Hindlimb muscle (tissue), 1 donor: ENCODE results near the gene CRMP1. TPM values are rescaled to one million over a fixed set of nuclear protein-coding genes. Genes with fewer than 3 reads are reported as not detected.

Source experiments
- DNase-seq: peaks from one replicate; pipeline ENCODE4 v3.0.0-alpha.2; 2013
- polyA plus RNA-seq: library from polyadenylated mRNA; unstranded; fragments of 120-200 nt; gene quantifications from one replicate; pipeline ENCODE4 v1.2.1, GENCODE V29; 2013; ENCODE audit not compliant: insufficient read length

Gene CRMP1
- polyA plus RNA-seq = 18.8 TPM

DNA sequence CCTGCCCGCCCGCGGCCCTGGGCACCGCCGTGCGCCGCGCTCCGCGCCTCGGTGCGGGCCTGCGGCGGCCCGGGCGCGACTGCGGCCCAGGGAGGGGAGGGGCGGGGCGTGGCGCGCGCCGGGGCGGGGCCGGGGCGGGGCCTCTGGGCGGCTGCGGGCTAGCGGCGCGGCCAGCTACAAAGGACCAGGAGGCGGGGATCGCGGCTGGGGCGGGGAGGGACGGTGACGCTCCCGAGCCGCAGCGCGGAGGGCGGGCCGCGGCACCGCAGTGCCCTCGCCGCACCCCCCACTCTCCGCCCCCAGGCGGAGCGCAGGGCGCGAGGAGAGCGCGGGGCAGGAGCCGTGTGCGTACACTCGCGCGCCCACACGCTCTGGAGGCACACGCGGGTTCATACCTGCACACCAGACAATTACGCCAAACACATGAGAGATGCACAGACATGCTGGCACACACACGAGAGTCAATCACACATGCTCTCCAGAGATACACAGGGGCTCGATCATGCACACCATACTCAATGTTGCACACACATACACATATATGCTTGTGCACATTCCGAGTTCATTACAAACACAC lies at the start of gene CRMP1:
TSS of gene CRMP1 (minus strand) at position 83 of the 577 bp plus-strand sequence. CDS start 117 bp downstream, outside the sequence.
- no peak for DNase-seq

- no peak for DNase-seq
These were observed 48.7 kb upstream of the CRMP1 start for GRCh38 chr4:5941601-5942000.

GRCh38 chr4:5940470-5941203 lies 47.8 kb upstream of the CRMP1 start:
- no peak for DNase-seq

DNA sequence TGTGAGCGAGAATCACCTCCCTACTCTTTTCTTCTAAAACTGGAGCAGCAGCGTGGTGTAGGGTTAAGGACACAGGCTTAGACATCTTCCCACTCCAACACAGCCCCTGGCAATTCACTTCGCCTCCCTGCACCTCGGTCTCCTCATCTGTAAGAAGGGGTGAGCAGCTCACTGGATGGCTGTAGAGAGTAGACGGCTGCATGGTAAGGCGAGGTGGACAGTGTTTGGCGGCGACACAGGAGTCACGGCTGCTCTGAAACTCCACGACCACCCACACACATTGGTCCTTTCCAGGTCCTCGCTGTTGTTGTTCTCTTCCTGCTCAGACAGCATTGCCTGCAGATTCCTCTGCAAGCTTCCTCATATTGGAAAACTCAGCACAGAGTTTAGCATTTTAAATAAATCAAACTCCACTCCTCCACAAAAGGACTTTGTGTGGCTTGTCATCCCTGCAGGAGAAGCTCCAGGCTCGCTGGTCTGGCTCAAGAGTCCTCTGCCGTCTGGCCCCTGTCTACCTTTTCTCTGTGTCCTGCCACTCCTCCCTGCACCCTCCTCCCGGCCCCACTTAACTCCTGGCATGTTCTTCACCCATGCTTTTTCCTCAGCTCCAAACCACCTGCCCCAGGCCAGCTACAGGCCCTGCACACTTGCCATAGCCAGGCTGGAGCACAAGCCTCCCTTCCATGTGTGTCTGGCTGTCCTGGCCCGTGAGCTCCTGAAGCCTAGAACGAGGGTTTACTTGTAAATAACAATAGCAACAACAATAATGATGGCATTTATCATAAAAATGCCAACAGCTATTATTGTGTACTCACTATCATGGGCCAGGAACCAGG lies 41.3 kb upstream of the CRMP1 start:
- no peak for DNase-seq

DNA sequence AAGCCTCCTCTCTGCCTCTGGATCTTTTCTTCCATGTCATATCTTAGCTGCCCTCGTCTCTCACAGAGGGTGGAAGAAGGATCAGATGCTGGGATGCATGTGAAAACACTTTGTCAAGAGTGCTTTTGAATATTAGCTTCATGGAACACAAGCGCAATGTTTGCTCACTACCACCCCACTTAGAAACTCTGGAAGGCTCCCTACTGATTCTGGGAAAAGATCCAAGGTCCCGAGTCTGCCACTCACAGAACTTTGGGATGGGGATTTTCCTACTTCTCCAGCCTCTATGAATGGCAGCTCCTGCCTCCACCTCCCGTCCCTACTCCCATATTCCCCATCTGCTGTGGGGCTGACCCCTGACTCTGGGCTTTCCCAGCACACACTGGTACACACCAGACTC lies 40.2 kb upstream of the CRMP1 start:
- DNase-seq = no peak

GRCh38 chr4:5932035-5932568 lies 39.2 kb upstream of the CRMP1 start:
- no peak for DNase-seq

- no peak for DNase-seq
These were observed 38.6 kb upstream of the CRMP1 start for GRCh38 chr4:5931526-5931925.

DNA sequence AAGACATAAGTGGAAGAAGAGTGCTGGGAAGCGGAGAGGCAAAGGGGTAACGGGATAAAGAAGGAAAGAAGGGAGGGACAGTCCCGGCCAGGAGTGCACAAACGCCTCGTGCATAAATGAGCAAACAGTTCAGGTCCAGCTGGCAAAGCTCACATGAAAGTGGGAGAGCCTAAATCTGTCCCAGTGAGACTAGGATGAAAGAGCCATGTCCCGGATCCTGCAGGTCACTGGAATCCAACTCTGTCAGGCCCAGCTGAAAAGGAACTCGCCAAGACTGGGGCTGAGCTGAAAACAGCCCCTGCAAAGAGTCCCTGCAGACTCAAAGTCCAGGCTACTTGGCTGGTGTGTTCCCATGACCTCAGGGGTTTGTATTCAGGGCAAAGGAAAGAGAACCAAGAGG lies 38.0 kb upstream of the CRMP1 start:
- no peak for DNase-seq

DNA sequence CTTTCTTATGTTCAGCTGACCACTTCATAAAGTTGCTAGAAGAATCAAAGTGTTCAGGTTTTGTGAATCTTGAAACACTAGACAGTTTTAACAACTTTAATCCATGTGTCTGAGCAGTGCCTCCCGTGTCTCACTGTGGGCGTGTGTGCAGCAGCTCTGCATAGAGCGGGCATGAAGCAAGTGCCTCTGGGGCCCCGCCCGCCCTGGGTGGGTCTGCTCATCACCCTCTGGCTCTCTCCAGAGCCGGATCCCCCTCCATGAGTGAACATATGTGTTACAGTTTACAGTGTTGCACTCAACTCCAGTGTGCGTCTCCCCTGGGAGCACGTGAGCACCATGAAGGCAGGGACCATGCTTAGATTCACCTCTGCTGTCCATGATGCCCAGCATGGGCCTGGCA lies 37.6 kb upstream of the CRMP1 start:
- no peak for DNase-seq

DNA sequence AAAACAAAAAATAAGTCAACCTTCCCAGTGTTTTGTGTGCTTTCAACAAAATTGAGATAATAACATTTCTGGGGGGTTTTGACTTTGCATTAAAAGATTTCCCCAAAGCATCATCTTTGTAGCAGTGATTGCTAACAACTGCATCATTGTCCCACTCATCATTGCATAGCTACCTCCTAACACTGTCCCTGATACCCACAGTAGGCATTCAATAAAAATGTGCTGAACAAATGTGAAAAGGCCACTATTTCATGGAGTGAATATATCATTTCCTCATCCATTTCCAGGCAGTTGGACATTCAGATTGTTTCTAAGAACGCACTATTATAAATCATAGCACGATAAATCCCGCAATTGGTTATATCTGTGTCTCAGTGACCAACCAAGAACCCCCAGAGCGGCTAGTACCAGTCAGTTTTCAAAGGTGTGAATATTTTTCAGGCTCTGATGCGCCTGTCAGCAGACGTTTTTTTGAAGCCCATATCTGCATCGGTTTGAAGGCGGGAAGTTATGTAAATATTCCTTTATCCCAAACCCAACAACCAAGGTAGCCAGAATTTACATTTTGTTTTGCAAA lies 36.0 kb upstream of the CRMP1 start:
- DNase-seq = no peak

DNA sequence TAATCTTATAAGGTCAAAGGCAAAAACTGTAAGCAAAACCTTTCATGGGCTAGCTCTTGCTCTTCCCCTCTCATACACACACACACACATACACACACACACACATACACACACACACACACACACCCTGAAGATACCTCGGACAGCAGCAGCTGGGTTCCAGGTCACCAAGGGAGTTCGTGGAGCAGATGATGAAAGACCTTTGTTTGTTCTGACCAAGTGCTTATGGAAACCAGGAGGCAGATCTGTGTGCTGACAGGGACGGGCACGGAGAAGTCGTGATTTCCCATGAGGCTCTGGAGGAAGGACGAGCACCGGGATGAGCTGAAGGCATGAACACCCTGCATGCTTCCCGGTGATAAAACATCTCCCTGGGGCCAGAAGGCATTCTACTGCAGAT lies 35.4 kb upstream of the CRMP1 start:
- no peak for DNase-seq

DNA sequence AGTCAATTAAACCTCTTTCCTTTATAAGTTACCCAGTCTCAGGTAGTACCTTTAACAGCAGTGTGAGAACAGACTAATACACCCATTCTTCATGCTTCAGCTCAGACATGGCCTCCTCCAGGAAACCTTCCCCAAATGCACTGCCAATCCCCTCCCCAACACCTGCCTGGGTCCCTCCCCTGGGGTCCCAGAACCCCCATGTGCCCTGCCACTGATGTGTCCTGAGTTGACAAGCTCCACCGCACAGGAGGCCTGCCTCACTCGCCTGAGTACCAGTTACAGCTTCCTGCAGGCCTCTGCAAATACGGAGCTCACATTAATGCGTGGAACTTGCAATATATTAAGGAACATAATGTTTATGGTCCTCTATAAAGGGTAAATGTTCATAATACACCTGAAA lies 34.9 kb upstream of the CRMP1 start:
- no peak for DNase-seq

DNA sequence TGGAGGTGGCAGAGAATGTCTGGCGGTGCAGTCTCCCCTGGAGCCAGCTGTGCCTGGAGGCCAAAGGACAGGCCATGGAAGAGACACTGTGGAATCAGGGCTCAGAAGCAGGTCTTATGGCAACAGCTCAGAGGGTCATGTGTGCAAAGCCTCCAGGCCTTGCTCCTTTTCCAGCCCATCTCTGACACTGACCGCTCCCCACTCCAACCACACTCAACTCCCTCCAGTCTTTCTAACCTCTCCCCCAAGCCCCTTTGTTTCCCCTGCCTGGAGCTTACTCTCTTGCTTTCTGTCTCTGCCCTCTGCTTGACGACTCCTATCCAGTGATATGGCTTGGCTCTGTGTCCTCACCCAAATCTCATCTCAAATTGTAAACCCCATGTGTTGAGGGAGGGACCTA lies 34.2 kb upstream of the CRMP1 start:
- DNase-seq = no peak

- DNase-seq = no peak
These were observed 33.7 kb upstream of the CRMP1 start for GRCh38 chr4:5926598-5926997.

DNA sequence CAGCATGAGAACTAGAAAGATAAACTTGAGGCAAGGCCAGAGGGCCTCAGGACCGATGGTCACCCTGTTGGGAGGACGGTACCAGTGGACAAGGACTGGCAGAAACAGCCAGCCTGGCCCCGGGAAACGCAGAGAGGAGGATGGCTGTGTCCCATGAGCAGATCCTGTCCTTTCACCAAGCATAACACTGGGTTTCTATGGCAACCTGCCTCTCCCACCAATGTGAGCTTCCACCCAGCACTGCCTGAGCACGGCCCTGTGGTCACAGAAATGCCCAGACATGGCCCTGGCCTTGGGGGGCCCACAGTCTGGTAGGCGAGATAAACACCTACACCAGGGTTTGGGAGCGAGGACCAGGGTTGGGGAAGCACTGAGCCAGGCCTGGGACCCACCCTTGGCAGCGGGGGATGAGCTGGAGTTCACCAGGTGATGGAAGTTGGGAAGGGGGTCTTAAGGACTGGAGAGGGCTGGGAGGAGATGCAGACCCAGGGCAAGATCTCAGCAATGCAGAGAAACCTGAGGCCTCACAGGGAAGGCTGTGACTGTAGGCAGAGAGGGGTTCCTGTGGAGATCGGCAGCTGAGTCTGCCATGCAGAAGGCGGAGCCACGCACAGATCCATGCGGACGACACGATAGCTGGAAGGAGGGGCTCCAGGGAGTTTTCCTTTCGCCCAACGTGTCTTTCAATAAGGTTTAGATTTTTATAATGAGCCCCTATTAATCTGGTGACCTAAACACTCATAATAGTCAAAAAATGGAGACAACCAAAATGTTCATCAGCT lies 32.7 kb upstream of the CRMP1 start:
- DNase-seq = no peak

DNA sequence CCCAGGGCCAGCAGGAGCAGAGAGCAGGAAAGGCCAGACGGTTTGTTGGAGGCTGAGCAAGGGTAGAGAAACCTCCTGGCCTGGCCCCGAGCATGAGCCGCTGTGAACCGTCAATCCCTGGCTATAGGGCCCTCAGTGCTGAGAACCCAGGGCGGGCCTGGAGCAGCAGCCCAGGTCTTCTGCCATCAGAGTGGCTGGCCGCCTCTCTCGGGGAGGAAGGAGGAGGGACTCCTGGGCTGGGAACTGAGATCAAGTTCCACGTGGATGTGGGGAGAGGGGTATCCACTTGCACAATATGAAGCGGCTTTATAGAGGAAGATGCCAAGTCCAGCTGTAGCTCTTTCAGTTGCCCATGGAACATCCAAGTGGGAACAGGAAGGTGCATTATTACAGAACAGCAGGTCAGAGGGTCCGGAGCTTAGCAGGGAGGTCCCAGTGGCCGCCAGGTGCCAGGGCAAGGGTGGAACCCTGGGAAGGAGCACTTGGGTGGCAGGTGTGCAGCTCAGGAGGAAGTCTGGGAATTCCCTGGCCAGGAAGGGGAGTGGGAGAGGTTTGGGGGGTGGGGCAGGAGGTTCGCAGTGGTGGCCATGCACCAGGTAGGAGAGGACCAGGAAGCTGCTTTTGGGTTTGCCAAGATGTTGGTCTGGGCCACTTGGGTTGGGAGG lies 31.7 kb upstream of the CRMP1 start:
- no peak for DNase-seq

DNA sequence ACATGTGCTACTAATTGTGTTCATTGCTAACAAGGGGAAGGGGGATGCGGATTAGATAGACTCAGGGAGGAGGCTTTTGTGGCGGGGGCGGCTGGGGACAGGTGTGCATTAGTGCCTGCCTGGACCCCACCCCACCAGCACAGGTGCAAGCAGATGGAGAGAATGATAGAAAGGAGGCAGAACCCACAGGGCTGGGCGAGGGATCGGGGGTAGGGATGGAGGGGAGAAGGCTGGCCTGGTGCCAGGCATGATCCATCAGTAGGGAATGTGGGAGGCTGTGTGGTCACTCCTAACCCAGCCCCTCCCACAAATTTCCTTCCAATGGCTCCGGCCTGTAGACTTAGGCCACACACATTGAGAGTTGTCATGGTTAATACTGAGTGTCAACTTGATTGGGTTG lies 30.5 kb upstream of the CRMP1 start:
- no peak for DNase-seq

GRCh38 chr4:5922556-5922955 lies 29.7 kb upstream of the CRMP1 start:
- DNase-seq = no peak

DNA sequence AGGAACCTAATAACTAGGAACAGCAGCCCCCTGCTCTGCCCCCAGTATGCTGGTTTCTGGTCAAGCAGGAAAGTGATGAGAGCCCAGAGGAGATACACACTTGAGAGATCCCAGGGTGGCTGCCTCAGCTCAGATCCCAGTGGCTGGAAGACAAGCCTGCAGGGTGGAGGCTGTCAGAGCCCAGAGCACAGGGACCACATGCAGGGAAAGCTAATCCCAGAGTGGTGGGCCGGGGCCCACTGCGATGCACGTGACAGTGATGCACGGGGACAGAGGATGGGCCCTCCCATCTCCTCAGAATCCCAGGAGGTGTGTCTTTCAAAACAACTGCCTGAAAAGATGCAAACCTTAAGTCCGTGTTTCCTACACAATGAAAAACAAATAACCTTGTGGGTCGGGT lies 29.1 kb upstream of the CRMP1 start:
- no peak for DNase-seq

DNA sequence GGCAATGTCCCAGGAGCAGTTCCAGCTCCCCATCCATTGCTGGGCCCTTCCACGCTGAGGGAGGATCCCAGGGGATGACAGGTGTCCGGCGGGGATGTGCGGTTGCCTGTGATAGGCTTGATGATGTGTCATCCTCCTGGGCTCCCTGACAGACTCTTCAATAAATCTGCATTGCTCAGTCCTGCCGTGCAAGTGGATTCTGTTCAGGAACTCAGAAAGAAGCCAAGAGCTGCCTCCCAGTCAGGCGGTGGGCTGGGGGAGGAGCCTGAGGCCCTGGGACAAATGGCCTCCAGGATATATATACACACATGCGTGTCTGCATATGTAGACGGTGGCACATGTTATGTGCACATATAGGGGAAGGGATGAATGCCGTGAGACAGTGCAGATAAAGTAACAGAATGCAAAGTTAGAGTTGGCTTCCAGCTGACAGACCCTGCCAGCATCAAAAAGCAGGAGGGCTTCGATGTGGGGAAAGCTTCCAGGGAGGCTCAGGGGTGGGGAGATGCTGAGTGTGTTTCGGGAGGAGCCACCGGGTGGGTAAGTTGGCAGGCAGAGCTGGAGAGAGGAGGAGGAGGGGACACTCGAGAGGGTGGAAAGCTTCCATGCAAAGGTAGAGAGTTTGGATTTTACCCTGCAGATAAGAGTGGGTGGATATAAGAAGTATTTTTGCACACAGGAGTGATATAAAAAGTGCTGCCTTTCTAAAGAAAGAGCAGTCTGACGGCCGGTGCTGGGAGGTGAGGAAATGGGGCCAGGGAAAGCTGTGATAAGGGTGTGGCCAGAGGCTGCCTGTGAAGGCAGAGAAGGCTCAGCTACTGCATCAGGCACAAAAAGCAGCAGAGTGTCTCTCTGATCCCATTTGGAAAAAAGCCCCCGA lies 28.5 kb upstream of the CRMP1 start:
- no peak for DNase-seq

DNA sequence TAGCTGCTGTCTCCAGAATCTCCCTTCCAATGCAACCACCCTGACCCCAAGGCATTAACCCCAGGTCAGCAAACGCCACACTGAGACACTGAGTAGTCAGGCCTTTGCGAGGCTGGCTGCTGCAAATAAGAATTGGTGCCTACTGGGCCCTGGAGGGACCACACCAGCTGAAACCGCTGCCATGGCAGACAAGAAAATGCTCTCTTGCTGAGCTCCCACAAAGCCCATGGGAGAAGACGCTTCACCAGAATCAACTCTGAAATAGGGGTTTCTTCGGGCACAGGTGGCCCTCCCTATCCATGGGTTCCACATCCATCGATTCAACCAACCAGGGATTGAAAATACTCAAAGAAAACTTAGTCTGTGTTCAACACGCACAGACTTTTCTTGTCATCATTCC lies 26.7 kb upstream of the CRMP1 start:
- DNase-seq = no peak
